NB4 (cell line): ENCODE measurements around the gene BDKRB2.

ENCODE experiments used
- CTCF ChIP-seq: IDR thresholded peaks from one replicate; pipeline ENCODE4 v1.5.1; 2012; ENCODE audit warnings: low read depth, low read length
- MYC ChIP-seq: IDR thresholded peaks from 2 replicates; pipeline ENCODE4 v1.6.1; 2011; ENCODE audit warnings: low read depth, low read length
- POLR2A ChIP-seq: IDR thresholded peaks from 2 replicates; pipeline ENCODE4 v1.6.1; 2011; ENCODE audit warnings: mild to moderate bottlenecking; ENCODE audit not compliant: insufficient read length; ENCODE audit errors: extremely low read depth

GRCh38 chr14:96263347-96264199 is 58.9 kb downstream of the BDKRB2 start:
- no peak for TF ChIP-seq CTCF
- no peak for TF ChIP-seq MYC
- no peak for TF ChIP-seq POLR2A
